IPS-15b (cell line): Measurements from ENCODE around the gene SLFN12L.

Experiments
- H3K27me3 ChIP-seq: one replicate; pipeline ENCODE4 v1.6.1; 2013; ENCODE audit warnings: low read length; ENCODE audit not compliant: control insufficient read depth, insufficient read depth
- H3K36me3 ChIP-seq: one replicate; pipeline ENCODE4 v1.6.1; 2013; ENCODE audit warnings: low read length; ENCODE audit not compliant: control insufficient read depth, insufficient read depth
- H3K4me1 ChIP-seq: one replicate; pipeline ENCODE4 v1.6.1; 2013; ENCODE audit warnings: mild to moderate bottlenecking, low read length; ENCODE audit not compliant: control insufficient read depth, insufficient read depth
- H3K4me3 ChIP-seq: one replicate; pipeline ENCODE4 v1.5.1; 2013; ENCODE audit warnings: low read depth, low read length
- H3K9ac ChIP-seq: one replicate; pipeline ENCODE4 v1.6.1; 2013; ENCODE audit warnings: low read depth, mild to moderate bottlenecking, low read length
- H3K9me3 ChIP-seq: one replicate; pipeline ENCODE4 v1.6.1; 2013; ENCODE audit warnings: mild to moderate bottlenecking, low read length; ENCODE audit not compliant: control insufficient read depth, insufficient read depth

SLFN12L gene

GRCh38 chr17:35559495-35560210 lies 22.2 kb upstream of the SLFN12L start:
- Histone ChIP-seq H3K36me3 (no peaks in the 10 kb centered on the region), H3K4me3 (no peak overlapping the region), H3K27me3 (peaks cover 5% of the 10 kb centered on the region), H3K9ac (no peak overlapping the region), H3K4me1 (no peaks in the 10 kb centered on the region), H3K9me3 (no peaks in the 10 kb centered on the region)

- no peaks in the 10 kb centered on the region for H3K4me1 ChIP-seq
- no peaks in the 10 kb centered on the region for H3K36me3 ChIP-seq
- H3K4me3 ChIP-seq, result no peak overlapping the region
- H3K9me3 ChIP-seq, result no peaks in the 10 kb centered on the region
- H3K9ac ChIP-seq, result no peak overlapping the region
- peaks cover 2% of the 10 kb centered on the region for H3K27me3 ChIP-seq
Observed at GRCh38 chr17:35557353-35557752, 19.9 kb upstream of the SLFN12L start.

- H3K36me3 ChIP-seq, result no peaks in the 10 kb centered on the region
- H3K9ac ChIP-seq, result no peak overlapping the region
- H3K9me3 ChIP-seq, result no peaks in the 10 kb centered on the region
- H3K27me3 ChIP-seq, result peaks cover 4% of the 10 kb centered on the region
- no peak overlapping the region for H3K4me3 ChIP-seq
- H3K4me1 ChIP-seq, result no peaks in the 10 kb centered on the region
Observed at GRCh38 chr17:35555691-35556090, 18.2 kb upstream of the SLFN12L start.

DNA sequence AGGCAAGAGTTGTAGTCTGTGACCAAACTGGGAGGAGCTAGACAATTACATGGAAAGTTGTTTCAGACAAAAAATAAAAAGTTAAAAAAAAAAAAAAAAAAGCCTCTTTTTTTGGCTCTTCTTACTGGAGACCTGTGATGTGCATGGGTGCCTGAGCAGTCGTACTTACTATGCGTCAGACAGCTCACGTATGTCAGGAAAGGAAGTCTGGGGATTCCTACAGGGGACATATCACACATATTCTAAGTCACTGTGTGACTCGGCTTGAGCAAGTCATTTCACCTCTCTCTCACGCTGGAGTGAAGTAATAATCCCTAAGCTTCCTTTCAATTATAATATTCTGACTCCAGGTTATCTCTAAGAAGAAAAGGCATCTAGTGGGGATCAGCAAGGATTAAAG lies 17.2 kb upstream of the SLFN12L start:
- H3K27me3 ChIP-seq, result peaks cover 2% of the 10 kb centered on the region
- H3K9ac ChIP-seq, result no peak overlapping the region
- H3K36me3 ChIP-seq, result no peaks in the 10 kb centered on the region
- no peaks in the 10 kb centered on the region for H3K9me3 ChIP-seq
- H3K4me1 ChIP-seq, result no peaks in the 10 kb centered on the region
- no peak overlapping the region for H3K4me3 ChIP-seq

GRCh38 chr17:35553310-35553709 lies 15.8 kb upstream of the SLFN12L start:
- H3K9me3 ChIP-seq, result no peaks in the 10 kb centered on the region
- no peak overlapping the region for H3K9ac ChIP-seq
- no peaks in the 10 kb centered on the region for H3K36me3 ChIP-seq
- peaks cover 9% of the 10 kb centered on the region for H3K27me3 ChIP-seq
- no peak overlapping the region for H3K4me3 ChIP-seq
- no peaks in the 10 kb centered on the region for H3K4me1 ChIP-seq

DNA sequence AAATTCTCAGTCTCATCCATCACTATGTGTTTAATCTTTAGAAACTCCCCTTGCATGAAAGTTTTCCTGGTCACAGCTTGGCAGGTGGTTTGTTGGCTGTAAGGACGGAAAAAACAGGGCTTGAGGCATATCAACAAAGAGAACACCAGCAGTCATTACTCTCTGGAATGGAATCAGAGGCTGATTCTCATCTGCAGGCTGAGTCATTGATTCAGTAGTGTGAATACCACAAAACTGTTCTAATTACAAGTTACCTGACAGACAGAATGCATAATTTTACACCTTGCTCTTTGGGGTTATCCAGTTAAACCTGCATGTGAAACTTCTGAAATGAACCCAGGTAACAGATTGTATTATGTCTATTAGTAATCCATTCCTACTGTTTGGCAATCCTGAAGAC lies 11.5 kb upstream of the SLFN12L start:
- no peak overlapping the region for H3K9ac ChIP-seq
- no peaks in the 10 kb centered on the region for H3K36me3 ChIP-seq
- peaks cover 9% of the 10 kb centered on the region for H3K27me3 ChIP-seq
- H3K9me3 ChIP-seq, result no peaks in the 10 kb centered on the region
- H3K4me1 ChIP-seq, result no peaks in the 10 kb centered on the region
- H3K4me3 ChIP-seq, result no peak overlapping the region

DNA sequence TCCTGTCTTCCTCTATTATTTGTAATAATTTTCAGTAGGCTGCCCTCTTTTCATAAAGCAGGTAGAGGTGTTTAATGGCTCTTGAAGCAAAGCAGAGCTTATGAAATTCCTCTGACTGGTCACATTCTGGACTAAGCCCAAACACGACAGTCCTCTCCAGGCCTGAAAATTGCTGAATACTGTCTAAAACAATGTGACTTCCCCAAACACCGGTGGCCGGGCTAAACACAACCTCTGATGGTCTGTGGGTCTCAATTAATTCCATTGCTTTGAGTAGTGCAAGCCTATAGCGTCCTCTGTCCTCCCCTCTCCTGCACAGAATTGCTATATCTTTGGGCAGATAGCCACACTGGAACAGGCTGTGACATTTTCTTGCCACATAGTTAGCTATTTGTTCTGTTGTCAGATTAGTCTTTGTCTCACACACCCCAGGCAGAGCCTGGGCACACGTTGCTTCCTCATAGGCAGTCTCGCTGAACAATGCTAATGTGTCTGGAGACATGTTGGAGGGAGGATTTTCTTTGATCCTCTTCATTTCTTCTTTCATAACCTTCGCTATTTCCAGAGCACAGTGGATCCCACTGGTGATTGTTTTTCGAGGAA lies 10.8 kb upstream of the SLFN12L start:
- H3K9me3 ChIP-seq, result no peaks in the 10 kb centered on the region
- H3K4me3 ChIP-seq, result no peak overlapping the region
- no peaks in the 10 kb centered on the region for H3K36me3 ChIP-seq
- peaks cover 9% of the 10 kb centered on the region for H3K27me3 ChIP-seq
- no peaks in the 10 kb centered on the region for H3K4me1 ChIP-seq
- H3K9ac ChIP-seq, result no peak overlapping the region

DNA sequence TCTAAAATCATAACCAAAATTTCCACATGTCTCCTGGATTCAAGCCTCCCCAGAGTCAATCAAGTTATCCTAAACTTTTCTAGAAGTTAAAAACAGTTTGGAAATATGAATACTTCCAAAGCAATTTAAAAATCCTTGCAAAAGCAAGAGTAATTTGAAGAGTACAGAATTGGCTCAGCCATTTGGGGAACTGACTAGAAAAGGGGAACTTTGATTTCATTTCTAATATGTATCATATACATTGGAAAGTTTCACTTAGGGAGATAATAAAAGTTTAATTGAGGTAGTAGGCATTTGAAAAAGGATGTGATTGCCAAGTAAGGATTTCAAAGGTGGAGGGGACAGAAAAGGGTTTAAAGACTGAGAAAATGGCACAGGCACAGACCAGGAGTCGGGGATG lies 9.0 kb upstream of the SLFN12L start:
- no peak overlapping the region for H3K9ac ChIP-seq
- no peaks in the 10 kb centered on the region for H3K4me1 ChIP-seq

GRCh38 chr17:35545150-35545549 lies 7.7 kb upstream of the SLFN12L start:
- Histone ChIP-seq H3K9me3 (no peaks in the 10 kb centered on the region), H3K4me3 (no peak overlapping the region), H3K36me3 (no peaks in the 10 kb centered on the region), H3K4me1 (no peaks in the 10 kb centered on the region), H3K9ac (no peak overlapping the region), H3K27me3 (peaks cover 10% of the 10 kb centered on the region)

More for the DNA sequence above, 9.0 kb upstream of the SLFN12L start:
- Histone ChIP-seq H3K27me3 (peaks cover 9% of the 10 kb centered on the region), H3K4me3 (no peak overlapping the region), H3K36me3 (no peaks in the 10 kb centered on the region), H3K9me3 (no peaks in the 10 kb centered on the region)

DNA sequence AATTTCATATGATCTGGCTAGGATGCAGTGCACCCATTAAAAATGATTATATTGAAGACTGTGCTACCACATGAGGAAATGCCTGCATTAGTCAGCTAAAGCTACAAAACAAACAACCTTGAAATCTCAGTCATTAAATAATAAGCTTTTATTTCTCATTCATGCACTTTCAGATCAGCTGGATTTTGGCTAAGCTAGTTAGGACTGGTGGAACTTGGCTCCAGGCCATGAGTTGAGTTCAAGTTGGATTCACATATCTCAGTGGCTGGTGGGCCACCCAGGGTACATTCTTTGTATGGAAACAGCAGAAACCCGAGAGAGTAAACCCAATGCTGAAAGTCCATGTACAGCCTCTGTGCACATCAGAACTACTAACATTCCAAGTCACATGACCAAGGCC lies 6.4 kb upstream of the SLFN12L start:
- Histone ChIP-seq H3K9ac (no peak overlapping the region), H3K27me3 (peaks cover 8% of the 10 kb centered on the region), H3K9me3 (no peaks in the 10 kb centered on the region), H3K4me1 (no peaks in the 10 kb centered on the region), H3K4me3 (no peak overlapping the region), H3K36me3 (no peaks in the 10 kb centered on the region)

DNA sequence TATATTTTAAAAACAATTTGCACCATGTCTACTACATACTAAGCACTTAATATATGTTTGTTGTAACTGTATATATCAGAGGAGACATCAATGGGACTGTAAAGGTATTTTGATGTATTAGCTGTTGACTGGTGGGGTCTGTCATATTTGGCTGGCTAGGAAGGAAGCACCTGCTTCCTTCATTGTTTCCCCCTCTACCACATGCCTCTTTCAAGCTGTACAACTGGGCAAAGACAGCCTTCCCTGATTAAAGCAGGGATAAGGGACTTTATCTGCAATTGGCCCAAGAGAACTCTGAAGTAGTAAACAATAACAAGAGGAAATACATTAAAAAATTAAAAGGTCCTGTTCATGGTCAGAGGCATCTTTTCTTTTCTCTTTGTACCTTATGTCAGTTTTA lies 5.5 kb upstream of the SLFN12L start:
- H3K4me1 ChIP-seq, result no peaks in the 10 kb centered on the region
- peaks cover 3% of the 10 kb centered on the region for H3K27me3 ChIP-seq
- H3K9me3 ChIP-seq, result no peaks in the 10 kb centered on the region
- no peak overlapping the region for H3K4me3 ChIP-seq
- H3K9ac ChIP-seq, result no peak overlapping the region
- H3K36me3 ChIP-seq, result no peaks in the 10 kb centered on the region

GRCh38 chr17:35541434-35541833 lies 4.0 kb upstream of the SLFN12L start:
- Histone ChIP-seq H3K36me3 (no peaks in the 10 kb centered on the region), H3K27me3 (peaks cover 3% of the 10 kb centered on the region), H3K9ac (no peak overlapping the region), H3K9me3 (no peaks in the 10 kb centered on the region), H3K4me1 (no peaks in the 10 kb centered on the region), H3K4me3 (no peak overlapping the region)
